K562 (cell line): ENCODE data around the gene PRKAR2B. TPM values are rescaled to one million over a fixed set of nuclear protein-coding genes. Genes with fewer than 3 reads are reported as not detected.

Experiments used
- CEBPB ChIP-seq: fragments of 450-650 bp; IDR thresholded peaks from 2 replicates; pipeline ENCODE4 v1.6.1; 2016; ENCODE audit warnings: missing genetic modification characterization, missing compliant biosample characterization
- EZH2 ChIP-seq: IDR thresholded peaks from 2 replicates; pipeline ENCODE4 v1.6.1; 2012; ENCODE audit warnings: low read depth, mild to moderate bottlenecking, inconsistent platforms, low read length, borderline replicate concordance
- GTF2A2 ChIP-seq: IDR thresholded peaks from 2 replicates; pipeline ENCODE4 v1.6.1; 2016; ENCODE audit warnings: mild to moderate bottlenecking, missing genetic modification characterization, missing compliant biosample characterization
- LCOR ChIP-seq: sonication (generic); formaldehyde crosslinking; IDR thresholded peaks from 2 replicates; pipeline ENCODE4 v1.8.0; 2022; ENCODE audit warnings: mild to moderate bottlenecking, missing genetic modification reagents
- NFRKB ChIP-seq: fragments of 450-650 bp; IDR thresholded peaks from 2 replicates; pipeline ENCODE4 v1.6.1; 2016; ENCODE audit warnings: low read depth
- NR2C1 ChIP-seq, 2 experiments: fragments of 450-650 bp; IDR thresholded peaks; 2 replicates each; pipeline ENCODE4 v1.6.1; 2017; ENCODE audit warnings: mild to moderate bottlenecking in 2 of 2, antibody characterized with exemption in 1 of 2, inconsistent platforms in 1 of 2, missing compliant biosample characterization in 1 of 2, missing genetic modification characterization in 1 of 2
- NR4A1 ChIP-seq, 2 experiments: fragments of 250-450 bp in 1 of 2; fragments of 450-650 bp in 1 of 2; sonication (Bioruptor Pico) in 1 of 2; IDR thresholded peaks; 2 replicates each; pipeline versions ENCODE4 v1.4.0 to v1.6.1; 2016 to 2020; ENCODE audit warnings: mild to moderate bottlenecking in 2 of 2, missing compliant biosample characterization in 1 of 2, missing genetic modification characterization in 1 of 2, moderate library complexity in 1 of 2
- POLR2H ChIP-seq: IDR thresholded peaks from 2 replicates; pipeline ENCODE4 v1.6.1; 2016; ENCODE audit warnings: missing genetic modification characterization, low read depth, mild to moderate bottlenecking, control low read depth, missing compliant biosample characterization, moderate library complexity
- RNF2 ChIP-seq: sonication (generic); IDR thresholded peaks from 2 replicates; pipeline ENCODE4 v1.6.1; 2016
- SMC3 ChIP-seq: conservative IDR thresholded peaks from 2 replicates; pipeline ENCODE4 v1.6.1; 2011; ENCODE audit warnings: low read depth, low read length, improper control_type of control experiment; ENCODE audit not compliant: insufficient read depth
- SREBF1 ChIP-seq: fragments of 150-350 bp; IDR thresholded peaks from 2 replicates; pipeline ENCODE4 v1.6.1; 2014; ENCODE audit warnings: antibody characterized with exemption, low read depth, low read length, borderline replicate concordance
- TAF9B ChIP-seq: fragments of 450-650 bp; IDR thresholded peaks from 2 replicates; pipeline ENCODE4 v1.6.1; 2018; ENCODE audit warnings: mild to moderate bottlenecking; ENCODE audit not compliant: partially characterized antibody
- TGIF2 ChIP-seq: sonication (generic); formaldehyde crosslinking; IDR thresholded peaks from 2 replicates; pipeline ENCODE4 v1.8.1; 2022; ENCODE audit warnings: mild to moderate bottlenecking, missing genetic modification reagents, moderate library complexity
- ZNF316 ChIP-seq: fragments of 450-650 bp; IDR thresholded peaks from 2 replicates; pipeline ENCODE4 v1.6.1; 2016
- ZNF584 ChIP-seq: fragments of 200-800 bp; sonication (Bioruptor generic); IDR thresholded peaks from 2 replicates; pipeline ENCODE4 v1.6.1; 2016; ENCODE audit warnings: low read depth, mild to moderate bottlenecking, missing genetic modification characterization, missing compliant biosample characterization
- polyA plus RNA-seq, 8 experiments: library from polyadenylated mRNA; depleted of rRNA in 4 of 8; stranded (reverse) in 5 of 8; unstranded in 3 of 8; fragments of >200 nt; fragmentation: Nextera tagmentation in 2 of 8; fragmentation: Illumina TruSeq in 1 of 8; extraction: Ambion mirVana in 2 of 8; extraction: Trizol in 1 of 8; gene quantifications; 2 replicates each; pipeline versions ENCODE4 v1.2.1 to v1.2.3, GENCODE V29; 2011 to 2014; ENCODE audit warnings: inconsistent platforms in 1 of 8, missing spikeins in 1 of 8
- total RNA-seq, 7 experiments: library from RNA; depleted of rRNA in 6 of 7; stranded (reverse); fragments of >200 nt in 6 of 7; fragmentation: Illumina TruSeq in 2 of 7; extraction: Trizol in 2 of 7; gene quantifications; 2 replicates each; pipeline versions ENCODE4 v1.2.1 to v1.2.3, GENCODE V29; 2011 to 2021; ENCODE audit warnings: low replicate concordance in 1 of 7
- TF ChIP-seq, protein P1 (sequence below): sonication (generic); formaldehyde crosslinking; IDR thresholded peaks from 2 replicates; pipeline ENCODE4 v1.8.0; 2022; ENCODE audit warnings: missing genetic modification reagents, mild to moderate bottlenecking, moderate library complexity, borderline replicate concordance
- TF ChIP-seq, protein P2 (sequence below): fragments of 450-650 bp; IDR thresholded peaks from 2 replicates; pipeline ENCODE4 v1.6.1; 2018; ENCODE audit not compliant: partially characterized antibody
- TF ChIP-seq, protein P3 (sequence below): sonication (generic); formaldehyde crosslinking; IDR thresholded peaks from 2 replicates; pipeline ENCODE4 v1.5.0; 2020; ENCODE audit warnings: missing genetic modification reagents
- TF ChIP-seq, protein P4 (sequence below), 2 experiments: fragments of 250-450 bp in 1 of 2; fragments of 450-650 bp in 1 of 2; sonication (Bioruptor Pico) in 1 of 2; IDR thresholded peaks; 2 replicates each; pipeline versions ENCODE4 v1.6.1 to v1.8.0; 2016 to 2021; ENCODE audit warnings: mild to moderate bottlenecking in 2 of 2, moderate library complexity in 2 of 2, missing compliant biosample characterization in 1 of 2, missing genetic modification characterization in 1 of 2

PRKAR2B gene
- total and polyA plus RNA-seq, 9 of the 15 experiments (the other 6 are each of a cell fraction or from before 2014, with no cell fraction given) = 59.0 to 173 (median 129) TPM

DNA sequence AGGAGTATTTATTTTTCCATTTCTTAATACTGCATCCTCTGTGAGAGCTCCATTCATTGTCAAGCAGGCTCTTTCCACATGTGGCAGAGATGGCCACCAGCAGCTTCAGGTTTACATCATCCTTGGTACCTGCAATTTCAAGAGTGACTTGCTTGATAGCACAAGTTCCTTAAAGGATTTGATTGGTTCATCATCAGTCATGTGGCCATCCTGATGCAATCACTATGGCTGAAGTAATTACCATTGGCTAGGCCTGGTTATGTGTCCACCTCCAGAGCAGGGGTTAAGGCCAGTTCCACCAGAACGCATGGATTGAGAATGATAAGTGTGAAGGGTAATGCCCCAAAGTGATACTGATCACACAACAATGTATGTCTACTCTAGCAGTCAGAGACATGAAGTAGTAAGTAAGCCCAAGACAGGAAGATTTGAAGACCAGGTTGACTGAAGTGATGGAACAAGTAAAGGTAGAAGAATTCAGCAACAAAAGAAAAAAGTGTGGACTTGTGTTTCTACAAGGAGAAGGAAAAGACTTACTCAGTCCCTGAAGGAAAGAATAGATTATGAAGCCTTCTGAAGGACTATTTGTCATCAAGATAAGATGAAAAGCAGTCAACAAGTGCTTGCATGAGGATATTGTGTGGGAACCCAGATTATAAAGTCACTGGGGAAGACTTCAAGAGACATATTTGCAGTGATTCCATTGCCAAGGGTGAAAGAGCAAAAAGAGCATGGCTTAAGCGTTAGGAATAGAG lies 26.4 kb upstream of the PRKAR2B start (continued):
- TF ChIP-seq NR4A1 (CRISPR knock-in tag; IDR thresholded peaks at IDR 0.05) (no peak), NR4A1 (tag; IDR thresholded peaks at IDR 0.05) (no peak), ZNF316 (0 out of 2 replicates have a peak, but pooled peaks have one; percentile 5), SREBF1 (no peak), LCOR (0 out of 2 replicates have a peak, but pooled peaks have one; percentile 51), NR2C1 (IDR thresholded peaks at IDR 0.05) (no peak; the same call in 1 of the 2 replicates), NR2C1 (tag; IDR thresholded peaks at IDR 0.05) (peak; percentile 70), POLR2H (tag) (peak; percentile 65; the same call in 1 of the 2 replicates), EZH2 (no peak), TGIF2 (CRISPR knock-in tag) (no peak), SMC3 (no peak), RNF2 (peak; percentile 69; the same call in 1 of the 2 replicates), NFRKB (peak; percentile 68; the same call in 1 of the 2 replicates), TAF9B (no peak), CEBPB (peak; percentile 98), GTF2A2 (tag) (no peak), ZNF584 (CRISPR knock-in tag) (0 out of 2 replicates have a peak, but pooled peaks have one; percentile 72)
- TF ChIP-seq, protein P1, sequence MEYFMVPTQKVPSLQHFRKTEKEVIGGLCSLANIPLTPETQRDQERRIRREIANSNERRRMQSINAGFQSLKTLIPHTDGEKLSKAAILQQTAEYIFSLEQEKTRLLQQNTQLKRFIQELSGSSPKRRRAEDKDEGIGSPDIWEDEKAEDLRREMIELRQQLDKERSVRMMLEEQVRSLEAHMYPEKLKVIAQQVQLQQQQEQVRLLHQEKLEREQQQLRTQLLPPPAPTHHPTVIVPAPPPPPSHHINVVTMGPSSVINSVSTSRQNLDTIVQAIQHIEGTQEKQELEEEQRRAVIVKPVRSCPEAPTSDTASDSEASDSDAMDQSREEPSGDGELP (CRISPR knock-in tag) = no peak
- TF ChIP-seq, protein P2, sequence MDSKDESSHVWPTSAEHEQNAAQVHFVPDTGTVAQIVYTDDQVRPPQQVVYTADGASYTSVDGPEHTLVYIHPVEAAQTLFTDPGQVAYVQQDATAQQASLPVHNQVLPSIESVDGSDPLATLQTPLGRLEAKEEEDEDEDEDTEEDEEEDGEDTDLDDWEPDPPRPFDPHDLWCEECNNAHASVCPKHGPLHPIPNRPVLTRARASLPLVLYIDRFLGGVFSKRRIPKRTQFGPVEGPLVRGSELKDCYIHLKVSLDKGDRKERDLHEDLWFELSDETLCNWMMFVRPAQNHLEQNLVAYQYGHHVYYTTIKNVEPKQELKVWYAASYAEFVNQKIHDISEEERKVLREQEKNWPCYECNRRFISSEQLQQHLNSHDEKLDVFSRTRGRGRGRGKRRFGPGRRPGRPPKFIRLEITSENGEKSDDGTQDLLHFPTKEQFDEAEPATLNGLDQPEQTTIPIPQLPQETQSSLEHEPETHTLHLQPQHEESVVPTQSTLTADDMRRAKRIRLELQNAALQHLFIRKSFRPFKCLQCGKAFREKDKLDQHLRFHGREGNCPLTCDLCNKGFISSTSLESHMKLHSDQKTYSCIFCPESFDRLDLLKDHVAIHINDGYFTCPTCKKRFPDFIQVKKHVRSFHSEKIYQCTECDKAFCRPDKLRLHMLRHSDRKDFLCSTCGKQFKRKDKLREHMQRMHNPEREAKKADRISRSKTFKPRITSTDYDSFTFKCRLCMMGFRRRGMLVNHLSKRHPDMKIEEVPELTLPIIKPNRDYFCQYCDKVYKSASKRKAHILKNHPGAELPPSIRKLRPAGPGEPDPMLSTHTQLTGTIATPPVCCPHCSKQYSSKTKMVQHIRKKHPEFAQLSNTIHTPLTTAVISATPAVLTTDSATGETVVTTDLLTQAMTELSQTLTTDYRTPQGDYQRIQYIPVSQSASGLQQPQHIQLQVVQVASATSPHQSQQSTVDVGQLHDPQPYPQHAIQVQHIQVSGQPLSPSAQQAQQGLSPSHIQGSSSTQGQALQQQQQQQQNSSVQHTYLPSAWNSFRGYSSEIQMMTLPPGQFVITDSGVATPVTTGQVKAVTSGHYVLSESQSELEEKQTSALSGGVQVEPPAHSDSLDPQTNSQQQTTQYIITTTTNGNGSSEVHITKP = no peak
- TF ChIP-seq, protein P3, sequence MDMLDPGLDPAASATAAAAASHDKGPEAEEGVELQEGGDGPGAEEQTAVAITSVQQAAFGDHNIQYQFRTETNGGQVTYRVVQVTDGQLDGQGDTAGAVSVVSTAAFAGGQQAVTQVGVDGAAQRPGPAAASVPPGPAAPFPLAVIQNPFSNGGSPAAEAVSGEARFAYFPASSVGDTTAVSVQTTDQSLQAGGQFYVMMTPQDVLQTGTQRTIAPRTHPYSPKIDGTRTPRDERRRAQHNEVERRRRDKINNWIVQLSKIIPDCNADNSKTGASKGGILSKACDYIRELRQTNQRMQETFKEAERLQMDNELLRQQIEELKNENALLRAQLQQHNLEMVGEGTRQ = peak; percentile 97
- TF ChIP-seq, protein P4, sequence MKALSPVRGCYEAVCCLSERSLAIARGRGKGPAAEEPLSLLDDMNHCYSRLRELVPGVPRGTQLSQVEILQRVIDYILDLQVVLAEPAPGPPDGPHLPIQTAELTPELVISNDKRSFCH (CRISPR knock-in tag; IDR thresholded peaks at IDR 0.05) = no peak
- TF ChIP-seq, protein P4 (tag; IDR thresholded peaks at IDR 0.05) = 0 out of 2 replicates have a peak, but pooled peaks have one; percentile 46
